Measurements from ENCODE around the gene ITSN2.

DNA sequence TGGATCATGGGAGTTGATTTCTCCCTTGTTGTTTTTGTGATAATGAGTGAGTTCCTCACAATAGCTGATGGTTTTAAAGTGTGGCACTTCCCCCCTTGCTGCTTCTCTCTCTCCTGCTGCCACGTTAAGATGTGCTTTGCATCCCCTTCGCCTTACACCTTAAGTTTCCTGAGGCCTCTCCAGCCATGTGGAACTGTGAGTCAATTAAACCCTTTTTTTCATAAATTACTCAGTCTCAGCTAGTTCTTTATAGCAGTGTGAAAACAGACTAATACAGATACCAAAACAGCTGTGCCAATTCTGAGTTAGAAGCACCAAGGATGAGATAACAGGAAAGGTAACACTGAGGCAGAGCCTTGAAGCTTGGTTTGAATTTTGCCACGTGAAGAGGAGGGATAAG lies 44.7 kb downstream of the ITSN2 start:
- TF ChIP-seq, protein P1, sequence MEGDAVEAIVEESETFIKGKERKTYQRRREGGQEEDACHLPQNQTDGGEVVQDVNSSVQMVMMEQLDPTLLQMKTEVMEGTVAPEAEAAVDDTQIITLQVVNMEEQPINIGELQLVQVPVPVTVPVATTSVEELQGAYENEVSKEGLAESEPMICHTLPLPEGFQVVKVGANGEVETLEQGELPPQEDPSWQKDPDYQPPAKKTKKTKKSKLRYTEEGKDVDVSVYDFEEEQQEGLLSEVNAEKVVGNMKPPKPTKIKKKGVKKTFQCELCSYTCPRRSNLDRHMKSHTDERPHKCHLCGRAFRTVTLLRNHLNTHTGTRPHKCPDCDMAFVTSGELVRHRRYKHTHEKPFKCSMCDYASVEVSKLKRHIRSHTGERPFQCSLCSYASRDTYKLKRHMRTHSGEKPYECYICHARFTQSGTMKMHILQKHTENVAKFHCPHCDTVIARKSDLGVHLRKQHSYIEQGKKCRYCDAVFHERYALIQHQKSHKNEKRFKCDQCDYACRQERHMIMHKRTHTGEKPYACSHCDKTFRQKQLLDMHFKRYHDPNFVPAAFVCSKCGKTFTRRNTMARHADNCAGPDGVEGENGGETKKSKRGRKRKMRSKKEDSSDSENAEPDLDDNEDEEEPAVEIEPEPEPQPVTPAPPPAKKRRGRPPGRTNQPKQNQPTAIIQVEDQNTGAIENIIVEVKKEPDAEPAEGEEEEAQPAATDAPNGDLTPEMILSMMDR (IDR thresholded peaks at IDR 0.05 in 8 of 11, conservative IDR thresholded peaks at IDR 0.05 in 3 of 11): no peak
- TF ChIP-seq POLR2AphosphoS5 (IDR thresholded peaks at IDR 0.05) (peak in 1 of 3 donors; percentile 51), POLR2A (IDR thresholded peaks at IDR 0.05) (no peak)
